Measurements from ENCODE around the gene KRT36. TPM values are rescaled to one million over a fixed set of nuclear protein-coding genes. Genes with fewer than 3 reads are reported as not detected.

KRT36 gene
- total and polyA plus RNA-seq, 2 of the 8 experiments (the other 6 are each of a cell fraction or from before 2014, with no cell fraction given) = not detected

DNA sequence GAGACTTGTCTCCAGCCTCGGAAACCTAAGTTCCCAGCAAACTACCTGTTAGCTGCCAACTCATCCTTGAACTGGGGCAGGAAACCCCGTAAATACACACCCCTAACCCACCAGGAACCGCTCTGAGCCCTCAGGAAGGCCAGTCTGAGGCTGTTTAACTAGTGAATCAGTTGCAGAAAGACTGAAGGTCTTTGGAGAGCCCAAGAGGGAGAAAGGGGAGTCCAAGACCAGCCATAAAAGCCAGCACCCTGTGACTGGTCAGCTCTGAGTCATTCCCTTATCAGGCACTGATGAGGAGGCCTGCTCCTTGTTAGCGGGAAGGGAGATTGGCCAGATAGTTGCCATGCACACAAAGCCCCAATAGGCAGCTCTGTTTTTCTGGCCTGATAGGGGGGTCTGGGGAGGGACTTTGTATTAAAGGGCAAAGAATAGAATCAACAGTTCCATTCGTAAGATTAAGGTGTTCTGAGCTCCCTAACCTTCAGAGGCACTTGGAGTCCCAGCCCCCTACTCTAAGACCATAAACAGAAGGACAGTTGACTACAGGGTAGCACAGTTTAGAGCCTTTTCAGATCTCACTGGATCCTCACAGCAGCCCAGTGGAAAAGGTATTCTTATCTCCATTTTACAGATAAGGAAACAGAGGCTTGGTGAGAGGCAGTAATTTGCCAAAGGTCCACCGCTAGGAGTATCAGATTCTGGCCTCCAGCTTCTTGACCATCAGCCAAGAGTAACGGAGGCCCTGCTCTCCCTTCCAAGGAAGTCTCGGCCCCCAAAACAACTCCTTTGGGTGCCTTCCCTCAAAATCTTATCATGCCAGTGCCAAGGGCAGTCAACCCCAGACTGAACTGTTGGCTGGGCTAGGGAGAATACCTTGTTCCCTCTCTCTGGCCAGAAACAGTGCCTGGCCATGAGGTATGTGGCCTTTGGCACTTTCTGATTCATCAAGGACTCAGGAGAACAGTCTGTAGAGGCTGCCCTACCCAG, 40.6 kb upstream of the KRT36 start:
- Histone ChIP-seq H2BK5ac (ENCODE audit: low read depth, low read length) (peak overlapping the region; percentile 2; the same call in 1 of the 2 replicates), H3K56ac (replicated peaks; ENCODE audit: insufficient read length, low read depth, low read length) (no peak overlapping the region), H2BK12ac (ENCODE audit: low read depth, low read length) (peak overlapping the region; percentile 95), H3K4me1 (replicated peaks in 1 of 4; ENCODE audit: control insufficient read depth in 3 of 4, insufficient read depth in 4 of 4, low read length in 3 of 4) (peaks cover 2 to 19% (median 10%) of the 10 kb centered on the region in 4 experiments), H4K5ac (ENCODE audit: insufficient read length, low read depth, low read length) (no peak overlapping the region), H3K14ac (ENCODE audit: insufficient read length) (no peak overlapping the region), H3K18ac (ENCODE audit: extremely low read depth, low read length) (0 out of 2 replicates have a peak overlapping the region, but pooled peaks have one; percentile 19), H2BK120ac (replicated peaks; ENCODE audit: low read depth, low read length) (no peak overlapping the region), H2BK15ac (ENCODE audit: low read length) (peak overlapping the region; percentile 75), H3K9ac (replicated peaks in 1 of 4; ENCODE audit: extremely low read depth in 1 of 4, low read depth in 3 of 4, low read length in 3 of 4) (no peak overlapping the region), H3K36me3 (ENCODE audit: control insufficient read depth in 2 of 4, insufficient read depth in 4 of 4, low read length in 3 of 4) (peaks cover 0 to 7% (median 0%) of the 10 kb centered on the region in 4 experiments; a peak in 1 of 8 replicates), H2BK20ac (ENCODE audit: low read length) (peak overlapping the region; percentile 87; the same call in 1 of the 2 replicates), H4K8ac (ENCODE audit: extremely low read depth, insufficient read depth, low read length) (no peak overlapping the region), H3K4me3 (ENCODE audit: extremely low read depth in 1 of 4, insufficient read depth in 2 of 4, low read depth in 3 of 4, low read length in 4 of 4) (no peak overlapping the region), H3K9me3 (ENCODE audit: insufficient read depth in 2 of 2, low read depth in 1 of 2, low read length in 1 of 2) (no peaks in the 10 kb centered on the region), H3K27me3 (replicated peaks in 1 of 4; ENCODE audit: control insufficient read depth in 3 of 4, extremely low read depth in 1 of 4, insufficient read depth in 3 of 4, low read length in 3 of 4) (no peaks in the 10 kb centered on the region), H3K79me1 (ENCODE audit: low read depth, low read length) (peaks cover 5% of the 10 kb centered on the region; the same call in 1 of the 2 replicates), H3K23me2 (ENCODE audit: low read depth, low read length) (peaks cover 6% of the 10 kb centered on the region; the same call in 1 of the 2 replicates), H4K91ac (replicated peaks; ENCODE audit: insufficient read length, low read length) (no peak overlapping the region), H2AFZ (ENCODE audit: low read length) (no peak overlapping the region), H3K27ac (ENCODE audit: low read depth, low read length) (no peak overlapping the region), H3K79me2 (ENCODE audit: control insufficient read depth in 1 of 2, insufficient read depth in 2 of 2, low read length in 2 of 2) (peaks cover 0 to 13% of the 10 kb centered on the region in 2 experiments; a peak in 3 of 4 replicates), H3K4me2 (ENCODE audit: insufficient read depth in 1 of 2, low read depth in 2 of 2, low read length in 2 of 2) (no peak overlapping the region), H2AK5ac (ENCODE audit: low read depth, low read length) (peak overlapping the region; percentile 61; the same call in 1 of the 2 replicates), H4K20me1 (replicated peaks in 1 of 2; ENCODE audit: control insufficient read depth in 1 of 2, insufficient read depth in 2 of 2, low read length in 2 of 2) (peaks cover 2 to 6% of the 10 kb centered on the region in 2 experiments), H3K23ac (ENCODE audit: insufficient read length) (no peak overlapping the region), H3K4ac (replicated peaks; ENCODE audit: insufficient read length, low read depth, low read length) (no peak overlapping the region)
- 83% methylated on average over 8 of the region's 8 CpGs; no CpG with 5 or more reads in 1 of the 2 experiments for WGBS, 2 experiments (ENCODE audit: extremely low coverage in 1 of 2, insufficient coverage in 1 of 2, insufficient read length in 1 of 2, insufficient replicate concordance in 2 of 2, low coverage in 1 of 2, low lambda C conversion rate in 2 of 2, missing lambda C conversion rate in 1 of 2)
- ChIA-PET CTCF (ENCODE audit: partially characterized antibody) (interaction anchor here (0.8 to 7.4 kb wide), 6 partner anchors 18 to 132 kb away, joined by 3 to 79 read pairs (median 6); no protein-coding TSS in a partner anchor), POLR2A (ENCODE audit: partially characterized antibody) (interaction anchor here (0.6 to 11.0 kb wide), 6 partner anchors 12 to 398 kb away, joined by 3 to 293 read pairs (median 22); partner anchors contain the start of genes EIF1 and KRT15)
- FAIRE-seq = no peak
- DNase-seq (ENCODE audit: low read depth in 1 of 2, low spot score in 2 of 2) = no peak
- TF ChIP-seq RXRA (IDR thresholded peaks at IDR 0.05; ENCODE audit: insufficient read depth, low read depth, low read length) (no peak), HDAC6 (IDR thresholded peaks at IDR 0.05; ENCODE audit: low read depth, low read length) (no peak), RFX5 (IDR thresholded peaks at IDR 0.05; ENCODE audit: borderline replicate concordance, low read depth, low read length) (no peak), TEAD4 (IDR thresholded peaks at IDR 0.05; ENCODE audit: low read depth, low read length) (no peak), BRCA1 (IDR thresholded peaks at IDR 0.05; ENCODE audit: low read depth, low read length) (no peak), SIN3A (conservative IDR thresholded peaks at IDR 0.05 in 1 of 2, IDR thresholded peaks at IDR 0.05 in 1 of 2; ENCODE audit: low read depth in 1 of 2, low read length in 2 of 2) (no peak), KDM5A (IDR thresholded peaks at IDR 0.05; ENCODE audit: low read length) (no peak), CBX8 (IDR thresholded peaks at IDR 0.05; ENCODE audit: borderline replicate concordance, low read depth, low read length) (no peak), EGR1 (IDR thresholded peaks at IDR 0.05; ENCODE audit: borderline replicate concordance, low read depth, low read length) (no peak), SP4 (IDR thresholded peaks at IDR 0.05; ENCODE audit: low read length) (no peak), KDM4A (IDR thresholded peaks at IDR 0.05; ENCODE audit: low read depth, low read length, severe bottlenecking) (no peak)
